Left ventricle myocardium inferior (tissue), 1 donor: ENCODE results near the gene CDS1. TPM values are rescaled to one million over a fixed set of nuclear protein-coding genes. Genes with fewer than 3 reads are reported as not detected.
"Not testable (repeated sequence)": the region's sequence is repeated elsewhere in the genome, so short reads cannot be mapped to it uniquely, and the experiment has no call there.

ENCODE experiments used
- DNase-seq: peaks from one replicate; pipeline ENCODE4 v3.0.0-alpha.2; 2020
- H3K27ac ChIP-seq: fragments of 200-600 bp; replicated peaks from 2 replicates; pipeline ENCODE4 v1.8.0; 2021
- H3K27me3 ChIP-seq: fragments of 200-600 bp; 2 replicates; pipeline ENCODE4 v1.8.0; 2021; ENCODE audit warnings: low read depth
- H3K36me3 ChIP-seq: fragments of 200-600 bp; 2 replicates; pipeline ENCODE4 v1.8.0; 2021
- H3K4me1 ChIP-seq: fragments of 200-600 bp; 2 replicates; pipeline ENCODE4 v1.8.0; 2021
- H3K4me3 ChIP-seq: fragments of 200-600 bp; 2 replicates; pipeline ENCODE4 v1.8.0; 2021; ENCODE audit warnings: mild to moderate bottlenecking, moderate library complexity
- H3K9me3 ChIP-seq: fragments of 200-600 bp; replicated peaks from 2 replicates; pipeline ENCODE4 v1.8.0; 2021
- intact Hi-C: fragments of 100-400 bp; cut with micrococcal nuclease; formaldehyde crosslinking; loops from one replicate; pipeline ENCODE4 v1.11.0; 2022
- total RNA-seq: library from RNA; stranded (reverse); fragmentation: NEBNext Ultra II Directional; extraction: Animal tissue kit (Norgen Biotek cat#: 25700); gene quantifications from one replicate; pipeline ENCODE4 v1.2.1, GENCODE V29; 2021
- TF ChIP-seq, protein P1 (sequence below): fragments of 200-600 bp; IDR thresholded peaks from 2 replicates; pipeline ENCODE4 v1.8.0; 2021; ENCODE audit warnings: antibody characterized with exemption, mild to moderate bottlenecking, borderline replicate concordance
- donor health status: DM: no; HTN: yes; CAD: no; lungs with severe emphysema.

The CDS1 gene
- total RNA-seq, 1 donor from 2014 or later, result 1.3 TPM

- Histone ChIP-seq H3K27me3 (no peaks in the 10 kb centered on the region), H3K27ac (no peak overlapping the region), H3K4me3 (no peak overlapping the region), H3K4me1 (no peaks in the 10 kb centered on the region), H3K36me3 (peaks cover 9% of the 10 kb centered on the region), H3K9me3 (peaks cover 2% of the 10 kb centered on the region)
- TF ChIP-seq, protein P1, sequence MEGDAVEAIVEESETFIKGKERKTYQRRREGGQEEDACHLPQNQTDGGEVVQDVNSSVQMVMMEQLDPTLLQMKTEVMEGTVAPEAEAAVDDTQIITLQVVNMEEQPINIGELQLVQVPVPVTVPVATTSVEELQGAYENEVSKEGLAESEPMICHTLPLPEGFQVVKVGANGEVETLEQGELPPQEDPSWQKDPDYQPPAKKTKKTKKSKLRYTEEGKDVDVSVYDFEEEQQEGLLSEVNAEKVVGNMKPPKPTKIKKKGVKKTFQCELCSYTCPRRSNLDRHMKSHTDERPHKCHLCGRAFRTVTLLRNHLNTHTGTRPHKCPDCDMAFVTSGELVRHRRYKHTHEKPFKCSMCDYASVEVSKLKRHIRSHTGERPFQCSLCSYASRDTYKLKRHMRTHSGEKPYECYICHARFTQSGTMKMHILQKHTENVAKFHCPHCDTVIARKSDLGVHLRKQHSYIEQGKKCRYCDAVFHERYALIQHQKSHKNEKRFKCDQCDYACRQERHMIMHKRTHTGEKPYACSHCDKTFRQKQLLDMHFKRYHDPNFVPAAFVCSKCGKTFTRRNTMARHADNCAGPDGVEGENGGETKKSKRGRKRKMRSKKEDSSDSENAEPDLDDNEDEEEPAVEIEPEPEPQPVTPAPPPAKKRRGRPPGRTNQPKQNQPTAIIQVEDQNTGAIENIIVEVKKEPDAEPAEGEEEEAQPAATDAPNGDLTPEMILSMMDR, result no peak
- intact Hi-C loops, result no loop called here
- DNase-seq, result no peak
Measured at GRCh38 chr4:84661191-84661939, 78.4 kb downstream of the CDS1 start.

- H3K27ac ChIP-seq, H3K4me1 ChIP-seq, H3K27me3 ChIP-seq, intact Hi-C loops, DNase-seq, H3K4me3 ChIP-seq, H3K9me3 ChIP-seq: not testable (repeated sequence)
- H3K36me3 ChIP-seq, result peaks cover 42% of the 10 kb centered on the region
Measured at GRCh38 chr4:84664767-84665166, 81.8 kb downstream of the CDS1 start.

GRCh38 chr4:84666439-84666838, 83.5 kb downstream of the CDS1 start:
- Histone ChIP-seq H3K4me1 (no peaks in the 10 kb centered on the region), H3K36me3 (peaks cover 58% of the 10 kb centered on the region), H3K27ac (no peak overlapping the region), H3K27me3 (no peaks in the 10 kb centered on the region), H3K4me3 (no peak overlapping the region), H3K9me3 (peaks cover 6% of the 10 kb centered on the region)
- intact Hi-C loops, result no loop called here
- no peak for DNase-seq
- TF ChIP-seq, protein P1, result no peak

- peaks cover 6% of the 10 kb centered on the region for H3K9me3 ChIP-seq
- H3K4me3 ChIP-seq, result no peak overlapping the region
- no peaks in the 10 kb centered on the region for H3K27me3 ChIP-seq
- TF ChIP-seq, protein P1, result no peak
- H3K4me1 ChIP-seq, result no peaks in the 10 kb centered on the region
- H3K36me3 ChIP-seq, result peaks cover 78% of the 10 kb centered on the region
- DNase-seq, result no peak
- no peak overlapping the region for H3K27ac ChIP-seq
- intact Hi-C loops, result no loop called here
Measured at GRCh38 chr4:84669201-84669600, 86.3 kb downstream of the CDS1 start.

DNA sequence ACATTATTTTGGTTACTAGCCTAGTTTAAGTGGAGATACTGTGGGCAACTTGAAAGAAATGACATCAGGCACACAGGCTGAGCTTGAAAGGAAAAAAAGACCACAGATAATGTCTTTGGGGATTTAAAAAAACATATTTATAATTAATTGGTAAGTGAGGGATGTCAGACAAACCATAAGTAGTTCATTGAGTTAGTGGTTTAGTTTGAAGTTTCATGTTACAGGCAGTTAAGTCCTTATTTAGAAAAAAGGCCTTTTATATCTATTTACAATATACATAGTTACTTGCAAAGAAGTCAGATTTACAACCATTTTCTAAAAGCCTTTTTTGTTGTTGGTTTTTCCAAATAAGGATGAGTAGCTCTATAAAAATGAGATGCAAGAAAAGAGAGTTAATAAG, 89.2 kb downstream of the CDS1 start:
- intact Hi-C loops, result no loop called here
- H3K27ac ChIP-seq, result no peak overlapping the region
- no peaks in the 10 kb centered on the region for H3K9me3 ChIP-seq
- peaks cover 87% of the 10 kb centered on the region for H3K36me3 ChIP-seq
- no peak for DNase-seq
- H3K4me3 ChIP-seq, result no peak overlapping the region
- TF ChIP-seq, protein P1, result no peak
- no peaks in the 10 kb centered on the region for H3K27me3 ChIP-seq
- H3K4me1 ChIP-seq, result peaks cover 12% of the 10 kb centered on the region

GRCh38 chr4:84673475-84674240, 90.7 kb downstream of the CDS1 start:
- no peak overlapping the region for H3K27ac ChIP-seq
- DNase-seq, result no peak
- no peaks in the 10 kb centered on the region for H3K9me3 ChIP-seq
- no peak overlapping the region for H3K4me3 ChIP-seq
- H3K36me3 ChIP-seq, result peaks cover 87% of the 10 kb centered on the region
- H3K27me3 ChIP-seq, result no peaks in the 10 kb centered on the region
- intact Hi-C loops, result no loop called here
- TF ChIP-seq, protein P1, result no peak
- peaks cover 14% of the 10 kb centered on the region for H3K4me1 ChIP-seq
